ENCODE measurements around the gene EDRF1. TPM values are rescaled to one million over a fixed set of nuclear protein-coding genes. Genes with fewer than 3 reads are reported as not detected.
"Not testable (repeated sequence)": the region's sequence is repeated elsewhere in the genome, so short reads cannot be mapped to it uniquely, and the experiment has no call there.

Gene EDRF1
- total RNA-seq, 1 donor from 2014 or later, result 8.6 TPM

- DNase-seq (ENCODE audit: low spot score), result no peak
- intact Hi-C loops (cut with DNase I), result no loop called here
Observed at GRCh38 chr10:125707541-125708468, 11.7 kb upstream of the EDRF1 start.

GRCh38 chr10:125708971-125709503, 10.5 kb upstream of the EDRF1 start:
- intact Hi-C loops (cut with DNase I), result no loop called here
- DNase-seq (ENCODE audit: low spot score), result no peak

- intact Hi-C loops (cut with DNase I), result no loop called here
- no peak for DNase-seq (ENCODE audit: low spot score)
Observed at GRCh38 chr10:125709553-125710474, 9.7 kb upstream of the EDRF1 start.

- intact Hi-C loops (cut with DNase I), result no loop called here
- no peak for DNase-seq (ENCODE audit: low spot score)
Observed at GRCh38 chr10:125711110-125711750, 8.3 kb upstream of the EDRF1 start.

GRCh38 chr10:125714728-125715127, 4.8 kb upstream of the EDRF1 start:
- DNase-seq (ENCODE audit: low spot score); intact Hi-C loops (cut with DNase I): not testable (repeated sequence)

GRCh38 chr10:125720002-125720382, 483 bp downstream of the EDRF1 start:
- intact Hi-C loops (cut with DNase I), result no loop called here

GRCh38 chr10:125721035-125721434, 1.5 kb downstream of the EDRF1 start:
- intact Hi-C loops (cut with DNase I), result no loop called here
- DNase-seq (ENCODE audit: low spot score), result no peak

More at GRCh38 chr10:125720002-125720382, 483 bp downstream of the EDRF1 start:
- no peak for DNase-seq (ENCODE audit: low spot score)

GRCh38 chr10:125722811-125723210, 3.3 kb downstream of the EDRF1 start:
- no peak for DNase-seq (ENCODE audit: low spot score)
- intact Hi-C loops (cut with DNase I), result no loop called here

- DNase-seq (ENCODE audit: low spot score), result no peak
- intact Hi-C loops (cut with DNase I), result no loop called here
Observed at GRCh38 chr10:125726914-125727313, 7.4 kb downstream of the EDRF1 start.

- intact Hi-C loops (cut with DNase I), result no loop called here
- DNase-seq (ENCODE audit: low spot score), result no peak
Observed at GRCh38 chr10:125727436-125727835, 7.9 kb downstream of the EDRF1 start.

- DNase-seq (ENCODE audit: low spot score), result no peak
- intact Hi-C loops (cut with DNase I), result no loop called here
Observed at GRCh38 chr10:125734148-125734547, 14.6 kb downstream of the EDRF1 start.

GRCh38 chr10:125734823-125735222, 15.3 kb downstream of the EDRF1 start:
- intact Hi-C loops (cut with DNase I), result no loop called here
- DNase-seq (ENCODE audit: low spot score), result no peak

GRCh38 chr10:125738206-125738605, 18.7 kb downstream of the EDRF1 start:
- intact Hi-C loops (cut with DNase I), result no loop called here
- DNase-seq (ENCODE audit: low spot score), result no peak

GRCh38 chr10:125739994-125740679, 20.6 kb downstream of the EDRF1 start:
- intact Hi-C loops (cut with DNase I), result no loop called here
- DNase-seq (ENCODE audit: low spot score), result no peak

- DNase-seq (ENCODE audit: low spot score), result no peak
- intact Hi-C loops (cut with DNase I), result no loop called here
Observed at GRCh38 chr10:125742465-125742864, 23.0 kb downstream of the EDRF1 start.

GRCh38 chr10:125744909-125745308, 25.4 kb downstream of the EDRF1 start:
- intact Hi-C loops (cut with DNase I), result no loop called here
- no peak for DNase-seq (ENCODE audit: low spot score)

- intact Hi-C loops (cut with DNase I), result no loop called here
- DNase-seq (ENCODE audit: low spot score), result no peak
Observed at GRCh38 chr10:125747417-125747816, 27.9 kb downstream of the EDRF1 start.

- DNase-seq (ENCODE audit: low spot score), result no peak
- intact Hi-C loops (cut with DNase I), result no loop called here
Observed at GRCh38 chr10:125756196-125756595, 36.7 kb downstream of the EDRF1 start.

GRCh38 chr10:125756853-125757487, 37.5 kb downstream of the EDRF1 start:
- intact Hi-C loops (cut with DNase I), result no loop called here

More at GRCh38 chr10:125756853-125757487, 37.5 kb downstream of the EDRF1 start:
- DNase-seq (ENCODE audit: low spot score), result no peak

Measured in cardiac septum (tissue), 1 donor.